Sigmoid colon (tissue), 7 donors: ENCODE data around the gene YES1. TPM values are rescaled to one million over a fixed set of nuclear protein-coding genes. Genes with fewer than 3 reads are reported as not detected.
"Not testable (repeated sequence)": the region's sequence is repeated elsewhere in the genome, so short reads cannot be mapped to it uniquely, and the experiment has no call there.

ENCODE experiments used
- DNase-seq: peaks from one replicate; pipeline ENCODE4 v3.0.0-alpha.2; 2019
- H3K27ac ChIP-seq, 4 donors: fragments of 200-600 bp; sonication (generic); one replicate each; pipeline ENCODE4 v1.5.1; 2016 to 2019; ENCODE audit warnings: mild to moderate bottlenecking in 1 of 4
- H3K27me3 ChIP-seq, 3 donors: fragments of 200-600 bp; sonication (generic); one replicate each; pipeline ENCODE4 v1.5.1; 2019; ENCODE audit warnings: mild to moderate bottlenecking in 1 of 3
- H3K36me3 ChIP-seq, 4 donors: fragments of 200-600 bp; sonication (generic); one replicate each; pipeline ENCODE4 v1.5.1; 2016 to 2019
- H3K4me1 ChIP-seq, 4 donors: fragments of 200-600 bp; sonication (generic); one replicate each; pipeline ENCODE4 v1.5.1; 2017 to 2019
- H3K4me3 ChIP-seq, 4 donors: fragments of 200-600 bp; sonication (generic); one replicate each; pipeline ENCODE4 v1.5.1; 2017 to 2019; ENCODE audit warnings: mild to moderate bottlenecking in 2 of 4, moderate library complexity in 1 of 4
- H3K9me3 ChIP-seq, 4 donors: fragments of 200-600 bp in 3 of 4; sonication (generic) in 3 of 4; one replicate each; pipeline versions ENCODE4 v1.5.1 to v1.6.1; 2013 to 2019
- CTCF ChIP-seq, 4 experiments: fragments of 450-650 bp in 3 of 4; fragments of 200-600 bp in 1 of 4; IDR thresholded peaks; one replicate each; pipeline ENCODE4 v1.5.1; 2016 to 2019; ENCODE audit warnings: antibody characterized with exemption in 4 of 4, mild to moderate bottlenecking in 3 of 4, moderate library complexity in 2 of 4
- EP300 ChIP-seq, 4 donors: sonication (generic); formaldehyde crosslinking; IDR thresholded peaks; one replicate each; pipeline ENCODE4 v1.6.1; 2017; ENCODE audit warnings: antibody characterized with exemption in 4 of 4
- POLR2A ChIP-seq, 2 donors: fragments of 450-650 bp; IDR thresholded peaks; one replicate each; pipeline ENCODE4 v1.6.1; 2016; ENCODE audit warnings: antibody characterized with exemption in 2 of 2, mild to moderate bottlenecking in 2 of 2, moderate library complexity in 2 of 2
- POLR2AphosphoS5 ChIP-seq, 4 donors: sonication (generic); formaldehyde crosslinking; IDR thresholded peaks; one replicate each; pipeline ENCODE4 v1.6.1; 2017; ENCODE audit warnings: antibody characterized with exemption in 4 of 4
- whole genome bisulfite sequencing, 2 donors: extraction: QIAGEN DNeasy Blood & Tissue Kit; methylation state at CpG; one replicate each; pipeline ENCODE4 v1.1.7; 2013; 5-methylcytosine and 5-hydroxymethylcytosine counted together
- intact Hi-C: fragments of 100-400 bp; cut with DNase I; formaldehyde crosslinking; loops from one replicate; pipeline ENCODE4 v1.15.1; 2023
- polyA plus RNA-seq, 3 donors: library from polyadenylated mRNA; stranded (reverse); fragments of 200-250 nt; gene quantifications; one replicate each; pipeline ENCODE4 v1.2.3, GENCODE V29; 2013
- total RNA-seq, 4 donors: library from RNA; depleted of rRNA; stranded (reverse); fragments of >200 nt; gene quantifications; one replicate each; pipeline ENCODE4 v1.1.0, GENCODE V29; 2016
- donor health status: healthy with polysubstance abuse.
- donor health status: Bipolar disorder and iron deficiency.
- donor health status: healthy.

Gene YES1
- total and polyA plus RNA-seq, 7 donors, result 27.6 to 146 (median 105) TPM

GRCh38 chr18:811182-811891, 705 bp downstream of the YES1 start:
- DNase-seq, result peak; percentile 73
- intact Hi-C loops, result loop anchor here (5.0 to 10.0 kb wide), 2 partner anchors 99 to 547 kb away; partner anchors contain the start of genes ENOSF1 and THOC1
- WGBS, 2 donors, result 1% methylated on average over 30 of the region's 30 CpGs

DNA sequence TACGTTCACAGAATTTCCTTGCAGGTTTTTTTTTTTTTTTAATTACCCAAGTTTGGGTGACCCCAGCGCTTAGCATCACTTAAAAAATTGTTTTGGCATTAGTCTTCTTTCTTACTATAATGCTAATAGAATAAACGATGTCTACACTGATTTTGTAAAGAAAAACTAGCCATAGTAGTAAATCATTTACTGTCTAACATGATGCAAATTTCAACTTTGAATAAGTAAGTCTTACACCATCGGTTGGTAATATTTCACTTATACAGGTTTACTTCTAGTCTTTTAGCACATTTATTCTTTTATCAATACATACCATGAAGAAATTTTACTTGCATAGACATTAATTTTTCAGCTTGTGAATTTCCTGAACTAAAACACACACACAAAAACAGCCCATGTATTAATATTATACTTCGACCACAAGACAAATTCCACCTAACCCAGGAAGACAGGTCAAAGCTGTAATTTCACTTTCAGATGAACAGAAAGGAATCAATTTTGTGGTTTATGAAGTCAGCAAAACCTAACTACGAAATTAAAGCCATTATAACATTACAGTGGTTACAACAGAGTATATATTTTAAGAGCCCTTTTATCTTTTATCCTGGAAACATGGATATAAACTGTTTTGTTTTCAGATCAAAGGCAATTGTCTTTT, 1.9 kb downstream of the YES1 start:
- Histone ChIP-seq H3K27ac (peak overlapping the region in 2 of 4 donors; percentile 21 to 97), H3K9me3 (no peaks in the 10 kb centered on the region), H3K27me3 (no peaks in the 10 kb centered on the region), H3K36me3 (no peaks in the 10 kb centered on the region), H3K4me1 (peaks cover 0 to 59% (median 36%) of the 10 kb centered on the region in 4 donors), H3K4me3 (no peak overlapping the region)
- intact Hi-C loops, result loop anchor here (5.0 to 10.0 kb wide), 2 partner anchors 98 to 545 kb away; partner anchors contain the start of genes ENOSF1 and THOC1
- WGBS, 2 donors, result 25 to 45% methylated on average over 6 of the region's 6 CpGs
- no peak for DNase-seq
- TF ChIP-seq CTCF (IDR thresholded peaks at IDR 0.05), result no peak
- no peak for TF ChIP-seq EP300 (IDR thresholded peaks at IDR 0.05)
- TF ChIP-seq POLR2A (IDR thresholded peaks at IDR 0.05), result no peak
- no peak for TF ChIP-seq POLR2AphosphoS5 (IDR thresholded peaks at IDR 0.05)

More at GRCh38 chr18:811182-811891, 705 bp downstream of the YES1 start:
- Histone ChIP-seq H3K27me3 (no peaks in the 10 kb centered on the region), H3K9me3 (no peaks in the 10 kb centered on the region), H3K4me3 (peak overlapping the region; percentile 82 to 94 (median 88)), H3K36me3 (no peaks in the 10 kb centered on the region), H3K27ac (peak overlapping the region; percentile 95 to 97 (median 97)), H3K4me1 (peaks cover 0 to 47% (median 29%) of the 10 kb centered on the region in 4 donors)
- TF ChIP-seq EP300 (IDR thresholded peaks at IDR 0.05) (no peak), CTCF (IDR thresholded peaks at IDR 0.05) (no peak), POLR2AphosphoS5 (IDR thresholded peaks at IDR 0.05) (peak in 1 of 4 donors; percentile 32), POLR2A (IDR thresholded peaks at IDR 0.05) (no peak)

- WGBS, 2 donors, result 92 to 96% methylated on average over 11 of the region's 11 CpGs
- Histone ChIP-seq H3K4me1 (peaks cover 0 to 63% (median 38%) of the 10 kb centered on the region in 4 donors), H3K27ac (peak overlapping the region in 2 of 4 donors; percentile 21 to 97)
- H3K4me3 ChIP-seq, H3K9me3 ChIP-seq, DNase-seq, intact Hi-C loops, H3K36me3 ChIP-seq, H3K27me3 ChIP-seq: not testable (repeated sequence)
Observed at GRCh38 chr18:809228-809627, 2.8 kb downstream of the YES1 start.

- peak overlapping the region; percentile 39 to 73 (median 58) for H3K27ac ChIP-seq
- H3K4me1 ChIP-seq, result peaks cover 0 to 63% (median 38%) of the 10 kb centered on the region in 4 donors
- 37 to 54% methylated on average over 2 of the region's 2 CpGs for WGBS, 2 donors
- no peaks in the 10 kb centered on the region for H3K36me3 ChIP-seq
- no peak overlapping the region for H3K4me3 ChIP-seq
- H3K9me3 ChIP-seq, result no peaks in the 10 kb centered on the region
- intact Hi-C loops, result no loop called here
- DNase-seq, result no peak
- no peak for TF ChIP-seq CTCF (IDR thresholded peaks at IDR 0.05)
- no peak for TF ChIP-seq POLR2A (IDR thresholded peaks at IDR 0.05)
- TF ChIP-seq POLR2AphosphoS5 (IDR thresholded peaks at IDR 0.05), result no peak
- TF ChIP-seq EP300 (IDR thresholded peaks at IDR 0.05), result no peak
- no peaks in the 10 kb centered on the region for H3K27me3 ChIP-seq
Observed at GRCh38 chr18:808502-808901, 3.5 kb downstream of the YES1 start.

GRCh38 chr18:808086-808485, 4.0 kb downstream of the YES1 start:
- Histone ChIP-seq H3K36me3 (no peaks in the 10 kb centered on the region), H3K4me3 (no peak overlapping the region), H3K27me3 (no peaks in the 10 kb centered on the region), H3K9me3 (no peaks in the 10 kb centered on the region), H3K4me1 (peaks cover 0 to 60% (median 37%) of the 10 kb centered on the region in 4 donors), H3K27ac (peak overlapping the region; percentile 39 to 73 (median 58))
- no peak for DNase-seq
- TF ChIP-seq POLR2A (IDR thresholded peaks at IDR 0.05), result no peak
- TF ChIP-seq CTCF (IDR thresholded peaks at IDR 0.05), result no peak
- TF ChIP-seq EP300 (IDR thresholded peaks at IDR 0.05), result no peak
- intact Hi-C loops, result no loop called here
- WGBS, 2 donors, result 29 to 53% methylated on average over 5 of the region's 5 CpGs
